ENCODE data around the gene SDF4. TPM values are rescaled to one million over a fixed set of nuclear protein-coding genes. Genes with fewer than 3 reads are reported as not detected.

SDF4 gene
- total and polyA plus RNA-seq, 2 donors (not counting 1 experiment from before 2014, with no cell fraction given), result 100 to 143 TPM

GRCh38 chr1:1244192-1244811 lies 12.5 kb upstream of the SDF4 start:
- no peak overlapping the region for H3K27ac ChIP-seq (ENCODE audit: low read length in 2 of 2)
- H3K4me2 ChIP-seq (replicated peaks; ENCODE audit: low read depth, low read length, poor library complexity, severe bottlenecking), result no peak overlapping the region
- TF ChIP-seq CTCF (IDR thresholded peaks at IDR 0.05), result no peak
- TF ChIP-seq EZH2 (IDR thresholded peaks at IDR 0.05; ENCODE audit: borderline replicate concordance, insufficient read depth, low read depth, low read length, poor library complexity, severe bottlenecking), result no peak
- ChIA-PET POLR2A (no interaction called here), CTCF (no interaction called here)
- no peak overlapping the region for H2AFZ ChIP-seq (ENCODE audit: insufficient read depth, low read depth, low read length, poor library complexity, severe bottlenecking)
- peaks cover 0 to 10% (median 0%) of the 10 kb centered on the region in 3 donors for H3K9me3 ChIP-seq (ENCODE audit: control extremely low read depth in 1 of 3, control insufficient read depth in 2 of 3, insufficient read depth in 1 of 3, low read length in 2 of 3)
- Mint-ChIP-seq H3K27me3 (no peaks in the 10 kb centered on the region), H3K4me1 (no peaks in the 10 kb centered on the region), H3K4me3 (no peak overlapping the region), H3K9me3 (ENCODE audit: insufficient read depth) (no peaks in the 10 kb centered on the region), H3K27ac (no peak overlapping the region)
- ATAC-seq (ENCODE audit: low read depth), result no peak
- peaks cover 11% of the 10 kb centered on the region for H4K20me1 ChIP-seq (ENCODE audit: control insufficient read depth, insufficient read depth, low read length, poor library complexity, severe bottlenecking)
- peaks cover 0 to 45% (median 13%) of the 10 kb centered on the region in 4 experiments for H3K27me3 ChIP-seq (replicated peaks in 1 of 4; ENCODE audit: control extremely low read depth in 1 of 4, control insufficient read depth in 3 of 4, insufficient read depth in 4 of 4, low read length in 3 of 4)
- H3K36me3 ChIP-seq (replicated peaks in 1 of 2; ENCODE audit: control extremely low read depth in 1 of 2, control insufficient read depth in 1 of 2, extremely low read depth in 1 of 2, insufficient read depth in 2 of 2, low read length in 1 of 2), result no peaks in the 10 kb centered on the region
- peaks cover 3% of the 10 kb centered on the region for H3K79me2 ChIP-seq (ENCODE audit: control insufficient read depth, insufficient read depth, low read length)
- DNase-seq, result no peak
- no peak overlapping the region for H3K4me3 ChIP-seq (ENCODE audit: control extremely low read depth in 1 of 5, extremely low read depth in 1 of 5, insufficient read depth in 1 of 5, low read depth in 2 of 5, low read length in 4 of 5)
- WGBS (ENCODE audit: insufficient coverage), result 86% methylated on average over 22 of the region's 30 CpGs
- no peak overlapping the region for H3K9ac ChIP-seq (ENCODE audit: low read length)
- intact Hi-C loops (cut with micrococcal nuclease), result no loop called here
- H3K4me1 ChIP-seq (ENCODE audit: control insufficient read depth in 2 of 2, insufficient read depth in 2 of 2, low read length in 2 of 2), result peaks cover 11 to 14% of the 10 kb centered on the region in 2 donors

- no peak overlapping the region for H3K4me3 Mint-ChIP-seq
- H3K4me2 ChIP-seq (replicated peaks; ENCODE audit: low read depth, low read length, poor library complexity, severe bottlenecking), result no peak overlapping the region
- no peak for TF ChIP-seq EZH2 (IDR thresholded peaks at IDR 0.05; ENCODE audit: borderline replicate concordance, insufficient read depth, low read depth, low read length, poor library complexity, severe bottlenecking)
- no peak for TF ChIP-seq CTCF (IDR thresholded peaks at IDR 0.05)
- H4K20me1 ChIP-seq (ENCODE audit: control insufficient read depth, insufficient read depth, low read length, poor library complexity, severe bottlenecking), result peaks cover 11% of the 10 kb centered on the region
- DNase-seq (no peak), ATAC-seq (ENCODE audit: low read depth) (no peak)
- WGBS (ENCODE audit: insufficient coverage), result 83% methylated on average over 23 of the region's 23 CpGs
- H3K4me3 ChIP-seq (ENCODE audit: control extremely low read depth in 1 of 5, extremely low read depth in 1 of 5, insufficient read depth in 1 of 5, low read depth in 2 of 5, low read length in 4 of 5), result no peak overlapping the region
- ChIA-PET CTCF (no interaction called here), POLR2A (no interaction called here)
- H3K27me3 Mint-ChIP-seq, result no peaks in the 10 kb centered on the region
- H3K9ac ChIP-seq (ENCODE audit: low read length), result no peak overlapping the region
- peaks cover 0 to 49% (median 15%) of the 10 kb centered on the region in 4 experiments for H3K27me3 ChIP-seq (replicated peaks in 1 of 4; ENCODE audit: control extremely low read depth in 1 of 4, control insufficient read depth in 3 of 4, insufficient read depth in 4 of 4, low read length in 3 of 4)
- H3K27ac ChIP-seq (ENCODE audit: low read length in 2 of 2), result no peak overlapping the region
- H3K9me3 Mint-ChIP-seq (ENCODE audit: insufficient read depth), result no peaks in the 10 kb centered on the region
- H2AFZ ChIP-seq (ENCODE audit: insufficient read depth, low read depth, low read length, poor library complexity, severe bottlenecking), result no peak overlapping the region
- H3K4me1 ChIP-seq (ENCODE audit: control insufficient read depth in 2 of 2, insufficient read depth in 2 of 2, low read length in 2 of 2), result peaks cover 11 to 14% of the 10 kb centered on the region in 2 donors
- peaks cover 3% of the 10 kb centered on the region for H3K79me2 ChIP-seq (ENCODE audit: control insufficient read depth, insufficient read depth, low read length)
- H3K4me1 Mint-ChIP-seq, result no peaks in the 10 kb centered on the region
- intact Hi-C loops (cut with micrococcal nuclease), result no loop called here
- no peak overlapping the region for H3K27ac Mint-ChIP-seq
- H3K36me3 ChIP-seq (replicated peaks in 1 of 2; ENCODE audit: control extremely low read depth in 1 of 2, control insufficient read depth in 1 of 2, extremely low read depth in 1 of 2, insufficient read depth in 2 of 2, low read length in 1 of 2), result no peaks in the 10 kb centered on the region
- peaks cover 0 to 10% (median 0%) of the 10 kb centered on the region in 3 donors for H3K9me3 ChIP-seq (ENCODE audit: control extremely low read depth in 1 of 3, control insufficient read depth in 2 of 3, insufficient read depth in 1 of 3, low read length in 2 of 3)
These were observed 12.0 kb upstream of the SDF4 start for GRCh38 chr1:1243807-1244191.

Measured in B cell (primary cell).